ENCODE results near the gene TSSK6.
A peak's percentile ranks its signal among the peaks of the same experiment; 100 is the strongest.
"Not testable (repeated sequence)": the region's sequence is repeated elsewhere in the genome, so short reads cannot be mapped to it uniquely, and the experiment has no call there.

Gene TSSK6

DNA sequence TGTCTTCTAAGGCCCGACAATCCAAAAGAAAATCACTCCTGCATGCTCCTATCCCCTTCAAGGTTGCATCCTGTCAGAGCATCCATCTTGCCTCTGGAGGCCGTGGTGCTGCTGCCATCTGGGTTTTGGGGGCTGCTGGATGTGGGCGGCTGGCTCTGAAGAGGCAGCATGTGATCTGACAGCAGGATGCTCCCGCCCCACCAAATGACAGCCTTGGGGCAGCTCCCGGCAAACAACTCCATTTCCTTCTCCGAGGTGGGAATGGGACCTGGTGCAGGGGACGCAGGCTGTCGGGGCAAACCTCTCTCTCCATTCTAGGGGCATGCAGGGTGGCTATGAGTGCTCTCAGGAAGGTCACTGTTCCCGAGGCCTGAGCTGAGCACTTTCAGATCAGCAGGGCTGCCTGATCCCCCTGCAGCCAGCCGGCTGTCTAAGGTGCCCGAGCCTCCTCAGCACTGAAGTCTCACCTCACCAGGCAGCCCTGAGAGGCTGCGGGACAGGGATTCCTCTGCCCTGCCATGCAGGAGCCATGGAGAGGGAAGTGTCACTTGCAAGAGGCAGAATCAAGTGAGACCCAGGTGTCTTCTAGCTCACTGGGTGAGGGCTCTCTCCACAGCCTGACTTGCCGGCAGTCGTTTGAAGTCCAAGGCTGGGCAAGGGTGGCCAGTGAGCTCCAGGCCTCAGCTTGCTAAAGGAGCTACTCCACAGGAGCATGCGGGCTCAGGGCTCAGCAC lies 28.8 kb downstream of the TSSK6 start:
- no peak for DNase-seq

DNA sequence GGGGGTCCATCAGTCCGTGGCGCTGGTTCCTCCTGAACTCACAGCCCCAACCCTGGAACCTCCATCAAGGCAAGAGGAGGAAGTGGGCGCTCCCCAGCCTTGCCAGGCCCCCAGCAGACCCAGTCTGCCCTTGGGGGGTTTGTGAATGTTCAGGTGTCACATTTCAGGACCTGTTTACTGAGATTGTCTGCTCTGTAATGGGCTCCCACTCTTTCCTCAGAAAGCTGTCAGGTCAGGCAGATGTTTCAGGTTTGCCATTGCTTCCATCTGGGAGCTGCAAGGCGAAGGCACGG lies 29.4 kb downstream of the TSSK6 start:
- DNase-seq, result no peak

DNA sequence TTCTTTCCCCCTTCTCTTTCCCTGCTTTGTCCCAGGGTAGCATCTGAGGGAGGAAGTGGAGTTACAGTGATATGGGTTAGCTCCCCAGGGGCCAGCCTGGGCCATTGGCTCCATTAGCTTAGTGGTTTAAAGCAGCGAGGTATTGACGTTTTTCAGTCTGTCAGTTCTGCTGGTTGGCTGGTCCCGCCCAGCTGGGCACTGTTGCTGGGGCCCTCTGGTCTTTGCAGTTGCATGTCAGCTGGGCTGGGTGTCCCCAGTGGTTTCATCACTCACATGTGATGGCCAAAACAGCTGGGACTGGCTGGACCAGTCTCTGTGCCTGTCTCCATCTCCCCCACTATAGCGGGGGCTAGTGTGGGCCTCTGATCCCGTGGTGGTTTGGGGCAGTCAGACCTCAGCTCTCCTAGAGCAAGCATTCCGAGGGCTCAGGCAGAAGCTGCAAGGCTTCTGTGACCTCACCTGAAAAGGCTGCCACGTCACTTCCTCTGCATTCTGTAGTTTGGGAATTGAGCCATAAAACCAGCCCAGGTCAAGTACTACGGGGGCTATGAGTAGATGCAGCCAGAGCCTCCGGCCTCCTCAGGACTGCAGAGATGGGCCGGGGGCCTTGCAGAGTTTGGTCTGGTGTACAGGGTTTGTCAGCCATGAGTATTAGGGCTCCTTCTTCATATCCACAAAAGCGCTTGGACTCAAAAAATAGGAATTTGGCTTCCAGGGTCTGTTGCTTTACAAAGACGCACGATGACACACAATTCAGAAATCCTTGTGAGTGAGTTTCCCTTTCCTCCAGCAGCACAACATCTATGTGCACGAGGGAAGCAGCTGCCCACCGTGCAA lies 30.0 kb downstream of the TSSK6 start:
- DNase-seq, result peak; percentile 87

DNA sequence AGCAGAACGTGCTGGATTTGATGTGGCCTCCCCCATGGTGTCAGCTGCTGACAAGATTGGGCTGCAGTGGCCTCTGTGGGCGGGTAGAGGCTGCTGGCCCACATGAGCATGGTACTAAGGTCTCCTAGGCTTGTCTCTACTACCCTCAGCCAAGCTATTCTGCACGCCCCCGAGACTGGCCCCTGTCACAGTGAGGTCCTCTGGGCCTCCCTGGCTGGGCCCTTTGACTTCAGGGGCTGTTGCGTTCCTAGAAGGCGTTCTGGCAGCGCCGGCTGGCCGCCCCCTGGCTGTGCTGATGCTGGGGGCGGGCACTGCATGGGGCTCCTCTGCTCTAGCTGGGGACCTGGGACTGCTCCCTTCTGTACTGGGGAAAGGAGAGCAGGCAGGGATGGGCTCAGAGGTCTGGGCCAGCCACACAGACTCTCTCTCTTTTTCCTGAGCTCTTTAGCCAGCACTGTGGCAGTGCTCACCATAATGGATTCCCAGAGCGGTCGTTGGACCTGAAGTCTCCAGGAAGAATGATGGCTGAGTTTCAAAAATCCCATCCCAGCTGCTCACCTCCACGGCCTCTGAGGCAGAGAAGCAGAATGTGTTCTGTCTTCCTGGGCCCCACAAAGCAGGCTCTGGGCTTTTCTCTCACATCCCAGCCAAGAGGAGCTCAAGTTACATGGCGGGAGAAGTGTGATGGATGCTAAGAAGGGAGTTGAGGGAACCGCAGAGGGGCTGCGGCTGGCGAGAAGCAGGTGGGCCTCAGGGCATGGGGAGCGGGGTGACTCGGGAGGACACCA lies 32.3 kb downstream of the TSSK6 start:
- no peak for DNase-seq

DNA sequence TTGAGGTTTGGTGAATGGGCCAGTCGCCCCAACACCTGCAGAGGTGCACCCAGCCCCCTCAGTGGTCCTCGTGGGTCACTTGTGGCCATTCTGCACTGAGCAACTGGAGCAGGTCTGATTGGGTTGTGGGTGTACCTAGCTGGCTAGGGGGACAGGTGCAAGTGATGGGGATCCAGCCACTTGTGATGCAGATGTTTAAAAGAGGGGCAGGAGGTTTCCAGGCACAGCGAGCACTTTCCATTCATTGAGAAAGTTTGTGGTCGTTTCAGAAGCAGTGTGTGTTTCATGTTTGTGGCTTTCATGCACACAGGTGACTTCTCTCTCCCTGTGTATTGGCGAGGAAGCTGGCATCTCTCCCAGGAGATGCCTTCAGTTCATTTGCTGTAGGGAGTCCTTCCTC lies 34.7 kb downstream of the TSSK6 start:
- DNase-seq, result no peak

DNA sequence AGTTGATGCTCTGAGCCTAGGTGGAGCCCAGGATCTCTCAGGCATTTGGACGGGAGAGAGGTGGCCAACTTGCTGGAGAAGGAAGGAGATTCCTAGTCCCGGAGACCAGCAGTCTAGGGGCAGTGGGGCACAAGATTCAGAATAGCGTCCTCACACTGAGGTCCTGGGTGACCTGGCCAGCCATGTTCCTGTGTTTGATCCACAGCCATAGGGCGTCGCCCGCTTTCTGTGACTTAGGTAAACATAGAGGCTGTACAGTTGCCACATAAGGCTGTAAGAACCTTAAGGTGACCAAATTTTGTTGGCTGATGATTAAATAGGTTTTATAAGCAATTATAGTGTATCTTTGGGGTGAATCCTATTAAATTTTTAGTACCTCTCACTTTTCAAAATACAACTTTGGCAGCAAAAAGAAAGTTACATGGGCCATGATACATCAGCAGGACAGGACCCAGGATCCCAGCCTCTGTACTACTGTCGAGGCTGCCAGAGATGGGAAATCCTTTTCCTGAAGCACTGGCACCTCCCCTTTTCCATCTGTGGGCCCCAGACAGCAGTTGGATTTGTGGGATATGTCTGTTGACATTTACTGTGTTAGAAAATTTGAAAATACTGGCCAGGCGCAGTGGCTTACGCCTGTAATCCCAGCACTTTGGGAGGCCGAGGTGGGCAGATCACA lies 37.5 kb downstream of the TSSK6 start:
- no peak for DNase-seq

DNA sequence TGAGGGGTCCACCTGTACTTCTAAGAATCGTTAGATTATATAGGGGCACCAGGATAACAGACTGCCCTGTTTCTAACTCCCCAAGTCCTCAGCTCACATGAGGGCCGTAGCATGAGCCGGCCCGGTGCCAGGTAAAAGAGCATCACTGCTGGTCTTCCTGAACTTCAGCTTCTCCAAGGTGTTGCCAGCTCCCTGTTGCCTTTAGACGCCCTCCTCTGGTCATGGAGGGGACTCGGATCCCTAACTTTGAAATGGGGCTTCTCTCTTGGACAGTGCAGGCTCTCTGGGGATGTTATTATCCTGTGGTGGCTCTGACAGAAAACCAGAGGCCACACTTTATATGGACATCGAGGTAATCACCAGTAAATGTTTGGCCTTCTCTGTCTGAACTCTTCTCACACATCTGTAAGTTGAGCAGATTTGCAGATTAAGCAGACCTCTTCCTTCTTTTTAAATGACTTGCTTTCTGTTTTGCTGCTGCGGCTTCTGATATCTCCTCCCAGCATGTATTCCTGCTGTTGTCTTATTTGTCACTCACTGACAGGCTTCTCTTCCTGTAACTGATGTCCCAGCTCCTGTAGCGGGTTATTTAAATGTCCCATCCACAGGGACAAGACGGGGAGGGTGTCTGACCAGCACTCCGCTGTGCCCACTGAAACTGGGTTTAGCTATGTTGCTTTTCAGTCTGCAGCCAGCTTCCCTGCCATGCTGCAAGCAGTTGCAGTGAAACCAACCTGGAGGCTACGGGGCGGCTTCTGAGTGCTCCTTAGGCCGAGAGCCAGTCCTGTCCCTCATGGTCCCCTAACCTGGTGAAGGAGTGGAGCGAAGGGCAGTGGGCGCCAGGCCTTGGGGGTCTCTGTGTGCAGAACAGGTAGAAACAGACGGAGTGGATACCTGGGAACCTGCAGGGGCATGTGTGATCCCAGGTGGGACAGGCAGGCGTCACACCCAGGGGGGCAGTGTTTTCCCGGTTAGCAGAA lies 39.2 kb downstream of the TSSK6 start:
- peak; percentile 74 for DNase-seq

DNA sequence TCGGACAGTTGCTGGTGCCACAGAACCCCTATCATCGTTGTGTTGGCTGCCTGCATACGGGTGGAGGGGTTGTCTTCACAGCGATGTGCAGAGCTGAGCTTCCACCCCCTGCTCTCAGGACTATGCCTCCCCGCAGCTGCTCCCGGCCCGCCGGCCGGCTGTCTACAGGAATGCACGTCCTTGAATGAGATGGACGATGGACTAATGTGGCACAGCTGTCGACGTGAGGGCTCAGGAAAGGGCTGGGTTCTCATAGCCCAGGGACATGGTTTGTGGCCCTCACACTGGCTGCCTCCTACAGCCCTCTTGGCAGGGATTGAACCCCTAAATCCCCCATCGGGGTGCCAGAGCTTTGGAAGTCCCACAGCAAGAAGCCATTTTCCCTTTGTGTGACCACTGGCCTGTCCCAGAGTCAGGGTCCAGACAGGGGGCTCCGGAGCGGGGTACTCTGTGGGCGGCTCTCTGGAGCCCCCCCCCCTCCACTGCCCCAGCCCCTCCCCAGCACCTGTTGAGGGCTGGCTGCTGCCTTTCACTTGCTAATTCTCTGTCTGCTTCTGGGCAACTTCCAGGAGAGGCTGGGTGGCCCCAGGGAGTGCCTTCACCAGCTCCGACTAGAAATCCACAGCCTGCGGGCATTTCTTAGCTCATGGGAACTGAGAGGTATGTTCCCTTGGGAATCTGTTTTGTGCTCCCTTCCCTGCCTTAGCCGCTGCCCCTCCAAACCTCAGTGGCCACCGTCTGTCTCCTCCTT lies 40.2 kb downstream of the TSSK6 start:
- DNase-seq, result no peak

DNA sequence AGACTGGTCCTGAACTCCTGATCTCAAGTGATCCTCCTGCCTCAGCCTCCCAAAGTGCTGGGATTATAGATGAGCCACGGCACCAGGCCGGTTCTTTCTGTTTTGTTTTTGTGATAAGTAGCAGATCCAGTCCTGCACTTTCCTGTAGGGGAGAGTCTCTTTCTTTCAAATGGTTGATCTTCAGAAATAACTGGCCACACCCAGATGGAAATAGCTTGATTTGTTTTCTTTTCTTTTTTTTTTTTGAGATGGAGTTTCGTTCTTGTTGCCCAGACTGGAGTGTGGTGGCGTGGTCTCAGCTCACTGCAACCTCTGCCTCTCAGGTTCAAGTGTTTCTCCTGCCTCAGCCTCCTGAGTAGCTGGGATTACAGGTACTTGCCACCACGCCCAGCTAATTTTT lies 43.2 kb downstream of the TSSK6 start:
- not testable (repeated sequence) for DNase-seq

DNA sequence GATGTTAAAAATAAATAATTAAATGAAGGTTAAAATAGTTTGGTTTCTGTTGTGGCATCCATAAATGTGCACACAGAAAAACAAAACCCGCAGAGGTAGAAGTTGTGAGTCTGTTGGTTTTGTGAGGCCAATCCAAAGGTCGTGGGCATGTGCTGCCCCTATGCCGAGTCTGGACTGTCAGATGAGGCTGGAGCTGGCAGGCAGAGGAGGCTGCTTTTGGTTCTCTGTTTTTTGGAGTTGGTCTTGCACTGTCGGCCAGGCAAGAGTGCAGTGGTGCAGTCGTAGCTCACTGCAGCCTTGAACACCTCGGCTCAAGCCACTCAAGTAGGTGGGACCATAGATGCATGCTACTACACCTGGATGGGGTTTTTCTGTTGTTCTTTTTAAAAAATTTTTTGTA lies 43.7 kb downstream of the TSSK6 start:
- DNase-seq, result no peak

DNA sequence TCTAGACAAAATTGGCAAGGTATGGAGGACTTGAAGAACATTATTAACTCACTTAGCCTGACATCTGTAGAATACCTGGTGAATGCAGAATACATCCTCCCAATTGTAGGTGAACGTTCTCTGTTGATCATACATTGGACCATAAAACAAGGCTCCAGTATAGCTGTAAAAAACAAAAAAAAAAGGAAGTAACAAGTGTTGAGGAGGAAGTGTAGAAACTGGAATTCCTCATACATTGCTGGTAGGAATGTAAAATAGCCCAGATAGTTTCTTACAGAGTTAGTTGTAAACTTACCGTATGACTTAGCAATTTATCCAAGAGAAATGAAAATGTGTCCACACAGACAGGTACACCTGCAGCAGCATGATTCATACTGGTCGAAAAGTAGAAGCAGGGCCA lies 44.8 kb downstream of the TSSK6 start:
- no peak for DNase-seq

DNA sequence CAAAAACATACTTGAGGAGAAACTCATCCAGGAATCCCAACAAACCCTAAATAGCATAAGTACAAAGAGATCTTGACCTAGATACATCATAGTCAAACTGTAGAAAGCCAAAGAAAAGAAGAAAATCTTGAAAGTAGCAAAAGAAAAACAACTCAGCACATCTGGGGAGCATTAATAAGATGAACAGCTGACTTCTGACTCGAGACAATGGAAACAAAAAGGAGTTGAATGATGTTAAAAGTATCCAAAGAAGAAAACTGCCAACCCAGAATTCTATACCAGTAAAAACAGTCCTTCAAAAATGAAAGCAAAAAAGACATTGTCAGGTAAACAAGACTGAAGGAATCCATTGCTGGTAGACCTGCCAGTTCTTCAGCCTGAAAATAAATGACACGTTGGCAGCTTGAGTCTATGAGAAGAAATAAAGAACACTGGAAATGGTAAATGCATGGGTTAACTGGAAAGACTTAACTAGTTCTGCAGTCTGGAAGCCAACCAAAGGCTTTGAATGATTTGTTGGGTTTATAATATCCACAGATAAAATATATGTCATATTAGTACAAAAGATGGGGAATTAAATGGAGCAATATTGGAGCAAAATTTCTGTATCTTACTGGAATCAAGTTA lies 46.8 kb downstream of the TSSK6 start:
- DNase-seq, result no peak

DNA sequence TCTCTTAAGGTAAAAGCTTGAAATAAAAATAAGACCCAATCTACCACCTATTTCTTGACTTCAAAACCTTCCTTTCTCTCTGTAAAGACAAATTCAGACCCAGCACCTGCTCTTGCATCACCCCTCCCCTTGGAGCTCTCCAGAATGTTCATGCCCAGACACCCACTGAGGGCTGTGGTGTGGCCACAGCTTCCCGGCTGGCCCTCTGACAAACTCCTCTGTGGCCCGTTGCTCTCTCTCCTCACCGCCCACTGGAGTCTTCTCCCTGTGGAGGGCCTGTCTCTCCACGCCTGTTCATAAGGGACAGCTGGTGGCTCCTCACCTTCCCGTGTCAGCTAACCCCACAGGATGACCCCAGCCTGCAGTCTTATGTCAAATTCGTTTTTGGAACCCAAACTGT lies 49.1 kb downstream of the TSSK6 start:
- no peak for DNase-seq

DNA sequence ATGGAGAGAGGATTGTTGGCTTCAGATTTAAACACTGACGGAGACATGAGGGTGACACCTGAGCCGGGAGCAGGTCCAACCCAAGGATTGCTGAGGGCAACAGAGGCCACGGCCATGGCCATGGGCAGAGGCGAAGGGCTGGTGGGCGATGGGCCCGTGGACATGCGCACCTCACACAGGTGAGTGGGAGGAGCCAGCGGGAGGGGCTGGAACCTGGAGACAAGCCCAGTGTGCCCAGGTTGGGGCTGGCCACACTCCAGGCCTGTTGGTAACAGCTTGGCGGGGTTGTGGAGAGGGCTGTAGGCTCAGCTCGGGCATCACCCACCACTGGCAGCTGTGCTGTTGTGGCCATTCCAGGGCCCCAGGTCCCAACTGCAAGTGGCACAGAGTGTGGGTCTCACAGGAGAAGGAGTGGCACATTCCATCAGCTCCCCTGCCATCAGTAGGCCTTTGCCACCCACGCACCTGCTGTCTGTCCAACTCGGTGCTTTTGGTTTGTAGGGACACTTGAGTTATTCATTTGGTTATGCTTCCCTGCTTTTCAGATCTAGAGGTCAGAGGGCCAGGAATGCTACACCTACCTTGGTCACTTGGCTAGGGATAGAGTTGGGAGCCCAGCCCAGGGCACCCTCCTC lies 49.8 kb downstream of the TSSK6 start:
- no peak for DNase-seq

DNA sequence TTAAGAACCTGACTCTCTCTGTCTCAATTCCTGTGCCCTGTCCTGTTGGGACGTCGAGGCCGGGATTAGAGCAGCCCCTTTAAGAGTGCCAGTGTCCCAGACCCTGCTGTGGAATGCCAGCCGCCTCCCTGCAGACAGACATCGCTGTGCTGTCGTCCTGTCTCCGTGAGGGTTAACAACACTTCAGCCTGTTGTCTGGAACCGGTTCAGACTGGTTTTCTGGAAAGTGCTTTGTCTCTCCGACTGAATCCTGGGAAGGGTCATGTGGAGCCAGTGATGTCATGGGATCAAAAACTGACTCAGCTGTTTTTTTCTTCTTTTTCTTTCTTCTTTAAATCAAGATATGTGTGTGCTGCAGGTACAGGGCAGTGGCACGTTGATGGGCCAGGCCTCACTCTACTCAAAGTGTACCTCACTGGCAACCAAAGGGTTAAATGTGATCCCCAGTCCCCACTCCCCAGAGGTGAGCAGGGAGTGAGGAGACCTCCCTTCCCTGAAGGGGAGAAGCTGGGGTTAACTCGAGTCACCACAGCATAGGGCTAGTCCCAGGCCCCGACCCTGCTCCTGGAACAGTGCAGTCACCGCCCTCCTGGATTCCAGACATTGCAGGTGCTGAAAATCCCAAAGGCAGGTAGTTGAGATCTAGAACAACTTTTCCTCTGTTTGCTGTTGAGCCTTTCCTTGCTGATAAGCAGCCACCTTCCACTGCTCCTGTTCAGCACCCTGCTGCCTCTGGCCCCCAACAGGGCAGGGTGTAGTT lies 50.8 kb downstream of the TSSK6 start:
- peak; percentile 94 for DNase-seq

Measured in islet precursor cell (in vitro differentiated cells).